ENCODE measurements around the gene OGG1. TPM values are rescaled to one million over a fixed set of nuclear protein-coding genes. Genes with fewer than 3 reads are reported as not detected.

The OGG1 gene
- total RNA-seq, 4 donors from 2014 or later = 51.2 to 163 (median 74.1) TPM

GRCh38 chr3:9721015-9721699 is 28.6 kb upstream of the OGG1 start:
- Histone ChIP-seq H3K4me3 (no peak overlapping the region), H3K4me1 (peaks cover 0 to 3% (median 0%) of the 10 kb centered on the region in 4 donors), H3K27me3 (no peaks in the 10 kb centered on the region), H3K9me3 (no peaks in the 10 kb centered on the region), H3K36me3 (no peaks in the 10 kb centered on the region), H3K27ac (no peak overlapping the region)
- no peak for DNase-seq
- TF ChIP-seq CTCF (IDR thresholded peaks at IDR 0.05) = no peak

DNA sequence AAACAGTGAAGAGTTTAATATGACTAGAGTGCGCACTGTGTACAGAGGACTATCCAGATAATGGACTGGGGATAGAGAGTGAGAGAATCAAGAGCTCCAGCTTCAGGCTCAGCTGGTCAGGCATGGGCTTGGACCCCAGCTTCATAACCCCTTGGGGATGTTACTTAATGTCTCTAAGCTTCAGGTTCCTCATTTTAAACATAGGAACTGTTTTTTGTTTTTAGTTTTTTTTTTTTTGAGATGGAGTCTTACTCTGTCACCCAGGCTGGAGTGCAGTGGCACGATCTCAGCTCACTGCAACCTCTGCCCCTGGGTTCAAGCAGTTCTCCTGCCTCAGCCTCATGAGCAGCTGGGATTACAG is 28.1 kb upstream of the OGG1 start:
- no peak for DNase-seq
- no peaks in the 10 kb centered on the region for H3K4me1 ChIP-seq
- H3K9me3 ChIP-seq = no peaks in the 10 kb centered on the region
- no peak overlapping the region for H3K4me3 ChIP-seq
- no peaks in the 10 kb centered on the region for H3K36me3 ChIP-seq
- TF ChIP-seq CTCF (IDR thresholded peaks at IDR 0.05) (no peak), POLR2A (IDR thresholded peaks at IDR 0.05) (no peak)
- H3K27ac ChIP-seq = no peak overlapping the region
- H3K27me3 ChIP-seq = no peaks in the 10 kb centered on the region

DNA sequence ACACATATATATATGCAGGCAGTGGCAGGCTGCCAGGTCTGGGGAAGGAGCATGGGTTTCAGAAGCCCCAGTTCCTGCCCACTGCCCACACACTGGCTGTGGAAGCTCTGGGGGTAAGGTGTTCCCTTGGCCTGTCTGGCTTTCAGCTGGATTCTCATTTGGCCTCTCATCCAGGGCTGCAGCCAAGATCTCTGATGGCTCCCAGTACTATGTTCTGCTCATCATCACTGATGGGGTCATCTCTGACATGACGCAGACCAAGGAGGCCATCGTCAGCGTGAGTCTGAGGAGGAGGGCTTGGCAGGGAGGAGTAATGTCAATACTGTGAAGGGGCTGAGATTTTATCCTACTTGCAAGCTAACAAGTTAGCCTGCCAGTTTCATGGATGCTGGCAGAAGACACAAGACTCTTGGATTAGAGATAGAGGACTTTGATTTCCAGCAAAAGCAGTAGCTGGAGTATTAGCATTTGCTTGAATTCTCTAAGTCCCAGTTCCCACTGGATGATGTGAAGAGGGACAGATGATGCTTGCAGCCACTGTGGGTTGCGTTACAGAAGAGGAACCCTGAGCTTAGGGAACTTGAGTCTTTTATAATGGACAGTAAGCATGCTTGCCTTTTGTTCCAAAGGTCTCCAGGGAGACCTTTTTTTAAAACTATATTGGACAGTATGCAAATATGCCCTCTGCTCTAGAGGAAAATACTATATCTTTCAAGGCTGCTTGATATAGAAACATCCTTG is 23.8 kb upstream of the OGG1 start:
- Histone ChIP-seq H3K4me3 (no peak overlapping the region), H3K4me1 (no peaks in the 10 kb centered on the region), H3K36me3 (no peaks in the 10 kb centered on the region), H3K9me3 (no peaks in the 10 kb centered on the region), H3K27me3 (no peaks in the 10 kb centered on the region), H3K27ac (no peak overlapping the region)
- TF ChIP-seq CTCF (IDR thresholded peaks at IDR 0.05) (no peak), POLR2A (IDR thresholded peaks at IDR 0.05) (no peak)
- no peak for DNase-seq

- Histone ChIP-seq H3K36me3 (no peaks in the 10 kb centered on the region), H3K4me1 (peaks cover 0 to under 1% (median 0%) of the 10 kb centered on the region in 4 donors), H3K27me3 (no peaks in the 10 kb centered on the region), H3K9me3 (no peaks in the 10 kb centered on the region), H3K27ac (no peak overlapping the region), H3K4me3 (no peak overlapping the region)
- TF ChIP-seq CTCF (IDR thresholded peaks at IDR 0.05) (peak in 5 of 6 experiments; percentile 22 to 54 (median 33)), POLR2A (IDR thresholded peaks at IDR 0.05) (no peak)
- DNase-seq = peak in 2 of 3 donors; percentile 48 to 64
These were observed 22.6 kb upstream of the OGG1 start for GRCh38 chr3:9727041-9727595.

GRCh38 chr3:9727743-9728142 is 22.0 kb upstream of the OGG1 start:
- DNase-seq = no peak
- Histone ChIP-seq H3K27ac (no peak overlapping the region), H3K27me3 (no peaks in the 10 kb centered on the region), H3K4me3 (no peak overlapping the region), H3K9me3 (no peaks in the 10 kb centered on the region), H3K36me3 (no peaks in the 10 kb centered on the region), H3K4me1 (peaks cover 0 to 7% (median 3%) of the 10 kb centered on the region in 4 donors)
- TF ChIP-seq POLR2A (IDR thresholded peaks at IDR 0.05) (no peak), CTCF (IDR thresholded peaks at IDR 0.05) (no peak)
